Duodenal mucosa (tissue), 2 donors: ENCODE data around the gene DEF6.
"Not testable (repeated sequence)": the region's sequence is repeated elsewhere in the genome, so short reads cannot be mapped to it uniquely, and the experiment has no call there.

Experiments used
- H3K27ac ChIP-seq: one replicate; pipeline ENCODE4 v1.7.0; 2013; ENCODE audit warnings: low read depth, low read length
- H3K27me3 ChIP-seq, 2 donors: one replicate each; pipeline ENCODE4 v1.7.0; 2013; ENCODE audit warnings: low read length in 2 of 2, control low read depth in 1 of 2; ENCODE audit not compliant: insufficient read depth in 2 of 2, control insufficient read depth in 1 of 2
- H3K36me3 ChIP-seq, 2 donors: one replicate each; pipeline ENCODE4 v1.7.0; 2013; ENCODE audit warnings: low read length in 2 of 2, control low read depth in 1 of 2; ENCODE audit not compliant: insufficient read depth in 2 of 2, control insufficient read depth in 1 of 2
- H3K4me1 ChIP-seq, 2 donors: one replicate each; pipeline ENCODE4 v1.7.0; 2013; ENCODE audit warnings: low read length in 2 of 2, control low read depth in 1 of 2; ENCODE audit not compliant: insufficient read depth in 2 of 2, control insufficient read depth in 1 of 2
- H3K4me3 ChIP-seq, 2 donors: one replicate each; pipeline ENCODE4 v1.7.0; 2013; ENCODE audit warnings: low read length in 2 of 2, low read depth in 1 of 2
- H3K9ac ChIP-seq, 2 donors: one replicate each; pipeline ENCODE4 v1.7.0; 2013; ENCODE audit warnings: low read length in 2 of 2, low read depth in 1 of 2
- H3K9me3 ChIP-seq, 2 donors: one replicate each; pipeline ENCODE4 v1.7.0; 2013; ENCODE audit warnings: low read length in 2 of 2, control low read depth in 1 of 2; ENCODE audit not compliant: control insufficient read depth in 1 of 2

The DEF6 gene

DNA sequence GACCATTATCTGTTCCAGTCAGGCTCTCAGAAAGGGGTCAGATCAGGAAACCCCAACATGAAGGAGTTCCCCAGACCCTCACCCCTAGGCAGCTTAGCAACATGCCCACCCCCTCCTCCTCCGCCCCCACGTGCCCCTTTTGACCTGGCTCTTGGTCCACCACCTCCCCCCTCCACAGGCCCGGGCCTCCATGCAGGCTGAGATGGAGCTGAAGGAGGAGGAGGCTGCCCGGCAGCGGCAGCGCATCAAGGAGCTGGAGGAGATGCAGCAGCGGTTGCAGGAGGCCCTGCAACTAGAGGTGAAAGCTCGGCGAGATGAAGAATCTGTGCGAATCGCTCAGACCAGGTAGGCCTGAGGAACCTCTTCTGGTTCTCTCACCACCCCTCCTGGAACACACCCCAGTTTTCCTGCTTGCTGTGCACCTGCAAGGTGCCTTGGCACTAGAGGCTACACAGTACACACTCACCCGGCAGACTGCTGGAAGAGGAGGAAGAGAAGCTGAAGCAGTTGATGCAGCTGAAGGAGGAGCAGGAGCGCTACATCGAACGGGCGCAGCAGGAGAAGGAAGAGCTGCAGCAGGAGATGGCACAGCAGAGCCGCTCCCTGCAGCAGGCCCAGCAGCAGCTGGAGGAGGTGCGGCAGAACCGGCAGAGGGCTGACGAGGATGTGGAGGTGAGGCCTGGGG lies 21.9 kb downstream of the DEF6 start:
- no peak overlapping the region for H3K4me3 ChIP-seq
- no peaks in the 10 kb centered on the region for H3K27me3 ChIP-seq
- H3K4me1 ChIP-seq, result peaks cover 14 to 15% of the 10 kb centered on the region in 2 donors
- no peaks in the 10 kb centered on the region for H3K9me3 ChIP-seq
- no peak overlapping the region for H3K27ac ChIP-seq
- H3K9ac ChIP-seq, result peak overlapping the region in 1 of 2 donors; percentile 15
- peaks cover 0 to 21% of the 10 kb centered on the region in 2 donors for H3K36me3 ChIP-seq

DNA sequence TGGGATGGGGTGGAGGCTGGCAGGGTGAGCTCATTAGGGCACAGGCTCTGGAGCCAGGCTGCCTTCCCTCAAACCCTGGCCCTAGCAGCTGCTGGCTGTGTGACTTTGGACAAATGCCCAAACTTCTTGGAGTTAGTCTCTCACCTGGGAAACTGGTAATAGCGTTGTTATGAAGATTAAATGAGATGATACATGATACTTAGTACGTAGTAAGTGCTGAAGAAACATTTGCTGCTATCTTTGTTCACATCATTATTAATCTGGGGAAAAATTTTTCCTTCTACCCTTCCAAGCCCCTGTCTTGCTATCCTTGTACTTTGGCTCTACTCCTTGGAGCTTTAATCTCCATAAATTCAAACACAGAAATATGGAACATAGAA lies 22.4 kb downstream of the DEF6 start:
- no peaks in the 10 kb centered on the region for H3K9me3 ChIP-seq
- no peak overlapping the region for H3K27ac ChIP-seq
- no peak overlapping the region for H3K4me3 ChIP-seq
- no peaks in the 10 kb centered on the region for H3K27me3 ChIP-seq
- H3K36me3 ChIP-seq, result peaks cover 0 to 21% of the 10 kb centered on the region in 2 donors
- no peak overlapping the region for H3K9ac ChIP-seq
- peaks cover 14 to 15% of the 10 kb centered on the region in 2 donors for H3K4me1 ChIP-seq

- no peaks in the 10 kb centered on the region for H3K27me3 ChIP-seq
- H3K9ac ChIP-seq, result no peak overlapping the region
- H3K4me3 ChIP-seq, result no peak overlapping the region
- no peaks in the 10 kb centered on the region for H3K9me3 ChIP-seq
- H3K4me1 ChIP-seq, result peaks cover 14 to 15% of the 10 kb centered on the region in 2 donors
- peaks cover 0 to 21% of the 10 kb centered on the region in 2 donors for H3K36me3 ChIP-seq
- H3K27ac ChIP-seq, result no peak overlapping the region
Observed at GRCh38 chr6:35321091-35321490, 23.5 kb downstream of the DEF6 start.

DNA sequence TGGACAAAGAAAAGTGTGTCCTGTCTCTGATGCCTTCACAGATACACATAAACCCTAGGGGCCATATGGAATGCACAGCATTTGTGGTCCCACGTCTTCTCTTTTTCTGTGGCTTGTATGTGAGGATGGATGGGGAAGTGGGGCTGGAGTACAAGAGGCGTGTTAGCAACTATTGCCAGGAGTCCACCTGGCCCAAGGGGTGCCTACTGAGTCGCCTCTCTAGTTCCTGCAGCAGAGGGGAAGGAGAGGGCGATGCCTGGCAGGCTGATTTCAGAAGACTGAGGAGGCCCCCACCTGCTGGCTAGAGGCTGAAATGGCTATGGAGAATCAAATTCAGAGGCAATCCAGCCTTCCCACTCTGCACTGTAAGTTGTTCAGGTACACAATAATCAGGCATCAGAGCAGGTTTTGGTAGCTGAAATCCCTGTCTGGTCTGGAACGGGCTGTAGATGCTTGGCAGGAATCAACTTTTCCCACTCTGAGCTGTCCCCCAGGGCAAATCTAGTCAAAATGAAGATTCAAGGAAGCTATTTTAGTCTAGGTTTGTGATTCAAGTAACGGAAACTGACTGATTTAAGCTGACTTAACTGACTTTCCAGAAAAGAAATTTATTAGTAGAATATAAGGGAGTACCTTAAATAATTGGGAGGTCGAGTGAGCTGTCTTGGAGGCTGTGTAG lies 29.9 kb downstream of the DEF6 start:
- H3K27me3 ChIP-seq, result no peaks in the 10 kb centered on the region
- H3K36me3 ChIP-seq, result no peaks in the 10 kb centered on the region
- peaks cover 0 to 1% of the 10 kb centered on the region in 2 donors for H3K9me3 ChIP-seq
- no peak overlapping the region for H3K4me3 ChIP-seq
- no peak overlapping the region for H3K27ac ChIP-seq
- no peak overlapping the region for H3K9ac ChIP-seq
- H3K4me1 ChIP-seq, result no peaks in the 10 kb centered on the region

DNA sequence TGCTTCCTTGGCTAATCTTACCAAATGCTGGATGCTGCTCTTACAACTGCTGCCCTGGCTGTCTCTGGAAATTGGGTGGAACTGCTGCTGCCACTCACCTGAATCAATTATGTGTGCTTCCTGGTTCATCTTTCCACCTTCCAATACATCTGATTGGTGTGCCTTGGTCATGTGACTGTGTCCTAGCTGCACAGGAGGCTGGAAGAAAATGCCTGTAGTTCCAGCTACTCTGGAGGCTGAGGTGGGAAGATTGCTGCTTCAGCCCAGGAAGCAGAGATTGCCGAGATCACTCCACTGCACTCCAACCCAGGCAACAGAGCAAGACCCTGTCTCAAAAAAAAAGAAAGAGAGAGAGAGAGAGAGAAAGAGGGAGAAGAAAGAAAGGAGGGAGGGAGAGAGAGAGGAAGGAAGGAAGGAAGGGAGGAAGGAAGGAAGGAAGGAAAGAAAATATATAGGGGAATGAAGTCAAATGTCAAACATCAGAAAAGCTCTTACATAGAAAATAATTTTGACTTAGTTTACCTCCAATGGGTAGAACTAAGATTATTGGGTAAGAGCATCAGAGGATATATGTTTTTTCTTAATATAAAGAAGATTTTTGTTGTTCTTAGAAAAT lies 30.6 kb downstream of the DEF6 start:
- no peak overlapping the region for H3K27ac ChIP-seq

GRCh38 chr6:35328965-35329364 lies 31.3 kb downstream of the DEF6 start:
- H3K4me1 ChIP-seq, H3K9me3 ChIP-seq, H3K27me3 ChIP-seq, H3K27ac ChIP-seq, H3K9ac ChIP-seq, H3K4me3 ChIP-seq, H3K36me3 ChIP-seq: not testable (repeated sequence)

More for the DNA sequence above, 30.6 kb downstream of the DEF6 start:
- H3K4me1 ChIP-seq, result no peaks in the 10 kb centered on the region
- H3K4me3 ChIP-seq, result no peak overlapping the region
- no peak overlapping the region for H3K9ac ChIP-seq
- H3K27me3 ChIP-seq, result no peaks in the 10 kb centered on the region
- H3K9me3 ChIP-seq, result peaks cover 0 to 1% of the 10 kb centered on the region in 2 donors
- H3K36me3 ChIP-seq, result no peaks in the 10 kb centered on the region

GRCh38 chr6:35330541-35331119 lies 33.0 kb downstream of the DEF6 start:
- Histone ChIP-seq H3K4me1 (no peaks in the 10 kb centered on the region), H3K9me3 (peaks cover 0 to 1% of the 10 kb centered on the region in 2 donors), H3K27me3 (no peaks in the 10 kb centered on the region), H3K27ac (no peak overlapping the region), H3K36me3 (no peaks in the 10 kb centered on the region), H3K9ac (no peak overlapping the region), H3K4me3 (no peak overlapping the region)

DNA sequence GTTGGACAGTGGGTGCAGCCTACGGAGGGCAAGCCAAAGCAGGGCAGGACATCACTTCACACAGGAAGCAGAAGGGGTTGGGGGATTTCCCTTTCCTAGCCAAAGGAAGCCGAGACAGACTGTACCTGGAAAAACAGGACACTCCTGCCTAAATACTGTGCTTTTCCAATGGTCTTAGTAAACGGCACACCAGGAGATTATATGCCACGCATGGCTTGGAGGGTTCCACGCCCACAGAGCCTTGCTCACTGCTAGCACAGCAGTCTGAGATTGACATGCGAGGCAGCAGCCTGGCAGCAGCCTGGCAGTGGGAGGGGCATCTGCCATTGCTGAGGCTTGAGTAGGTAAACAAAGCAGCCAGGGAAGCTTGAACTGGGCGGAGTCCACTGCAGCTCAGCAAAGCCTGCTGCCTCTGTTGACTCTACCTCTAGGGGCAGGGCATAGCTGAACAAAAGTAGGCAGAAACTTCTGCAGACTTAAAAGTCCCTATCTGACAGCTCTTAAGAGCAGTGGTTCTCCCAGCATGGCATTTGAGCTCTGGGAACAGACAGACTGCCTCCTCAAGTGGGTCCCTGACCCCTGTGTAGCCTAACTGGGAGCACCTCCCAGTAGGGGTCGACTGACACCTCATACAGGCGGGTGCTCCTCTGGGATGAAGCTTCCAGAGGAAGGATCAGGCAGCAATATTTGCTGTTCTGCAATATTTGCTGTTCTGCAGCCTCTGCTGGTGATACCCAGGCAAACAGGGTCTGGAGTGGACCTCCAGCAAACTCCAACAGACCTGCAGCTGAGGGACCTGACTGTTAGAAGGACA lies 34.7 kb downstream of the DEF6 start:
- H3K36me3 ChIP-seq, H3K4me1 ChIP-seq, H3K27ac ChIP-seq, H3K27me3 ChIP-seq, H3K9me3 ChIP-seq, H3K9ac ChIP-seq, H3K4me3 ChIP-seq: not testable (repeated sequence)

- no peak overlapping the region for H3K4me3 ChIP-seq
- peaks cover 13 to 14% of the 10 kb centered on the region in 2 donors for H3K4me1 ChIP-seq
- no peaks in the 10 kb centered on the region for H3K27me3 ChIP-seq
- no peak overlapping the region for H3K27ac ChIP-seq
- H3K36me3 ChIP-seq, result peaks cover 0 to 10% of the 10 kb centered on the region in 2 donors
- no peaks in the 10 kb centered on the region for H3K9me3 ChIP-seq
- H3K9ac ChIP-seq, result no peak overlapping the region
Observed at GRCh38 chr6:35341557-35341956, 43.9 kb downstream of the DEF6 start.
